ENCODE data around the gene AIFM1.

The AIFM1 gene

DNA sequence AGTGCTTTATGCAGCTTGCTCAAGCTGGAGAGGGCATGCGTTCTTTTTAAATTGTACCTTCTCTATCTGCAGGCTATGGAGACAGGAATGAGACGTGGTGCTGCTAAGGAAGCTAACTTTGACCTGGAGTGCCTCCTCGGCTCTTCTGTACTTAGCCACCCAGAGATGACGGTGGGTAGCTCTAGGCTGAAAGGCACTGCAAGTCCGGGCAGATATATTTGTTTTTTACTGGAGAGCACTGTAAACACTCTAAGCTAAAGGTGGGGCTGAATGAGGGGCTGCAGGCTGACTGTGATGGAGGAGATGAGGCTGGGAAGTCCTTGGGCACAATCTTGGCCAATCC lies 67.5 kb downstream of the AIFM1 start:
- TF ChIP-seq TAF1 (IDR thresholded peaks at IDR 0.05; ENCODE audit: low read depth) (no peak), YY1 (IDR thresholded peaks at IDR 0.05; ENCODE audit: low read depth) (no peak), TEAD4 (IDR thresholded peaks at IDR 0.05) (no peak), FOXM1 (IDR thresholded peaks at IDR 0.05; ENCODE audit: borderline replicate concordance, low read depth) (no peak), CEBPB (IDR thresholded peaks at IDR 0.05) (no peak), ZBTB7A (IDR thresholded peaks at IDR 0.05; ENCODE audit: low read depth) (no peak), CREB1 (IDR thresholded peaks at IDR 0.05; ENCODE audit: low read depth) (no peak), RAD21 (IDR thresholded peaks at IDR 0.05; ENCODE audit: low read depth) (no peak), NFIC (IDR thresholded peaks at IDR 0.05) (no peak), EGR1 (IDR thresholded peaks at IDR 0.05) (no peak)
- TF ChIP-seq, protein P1, sequence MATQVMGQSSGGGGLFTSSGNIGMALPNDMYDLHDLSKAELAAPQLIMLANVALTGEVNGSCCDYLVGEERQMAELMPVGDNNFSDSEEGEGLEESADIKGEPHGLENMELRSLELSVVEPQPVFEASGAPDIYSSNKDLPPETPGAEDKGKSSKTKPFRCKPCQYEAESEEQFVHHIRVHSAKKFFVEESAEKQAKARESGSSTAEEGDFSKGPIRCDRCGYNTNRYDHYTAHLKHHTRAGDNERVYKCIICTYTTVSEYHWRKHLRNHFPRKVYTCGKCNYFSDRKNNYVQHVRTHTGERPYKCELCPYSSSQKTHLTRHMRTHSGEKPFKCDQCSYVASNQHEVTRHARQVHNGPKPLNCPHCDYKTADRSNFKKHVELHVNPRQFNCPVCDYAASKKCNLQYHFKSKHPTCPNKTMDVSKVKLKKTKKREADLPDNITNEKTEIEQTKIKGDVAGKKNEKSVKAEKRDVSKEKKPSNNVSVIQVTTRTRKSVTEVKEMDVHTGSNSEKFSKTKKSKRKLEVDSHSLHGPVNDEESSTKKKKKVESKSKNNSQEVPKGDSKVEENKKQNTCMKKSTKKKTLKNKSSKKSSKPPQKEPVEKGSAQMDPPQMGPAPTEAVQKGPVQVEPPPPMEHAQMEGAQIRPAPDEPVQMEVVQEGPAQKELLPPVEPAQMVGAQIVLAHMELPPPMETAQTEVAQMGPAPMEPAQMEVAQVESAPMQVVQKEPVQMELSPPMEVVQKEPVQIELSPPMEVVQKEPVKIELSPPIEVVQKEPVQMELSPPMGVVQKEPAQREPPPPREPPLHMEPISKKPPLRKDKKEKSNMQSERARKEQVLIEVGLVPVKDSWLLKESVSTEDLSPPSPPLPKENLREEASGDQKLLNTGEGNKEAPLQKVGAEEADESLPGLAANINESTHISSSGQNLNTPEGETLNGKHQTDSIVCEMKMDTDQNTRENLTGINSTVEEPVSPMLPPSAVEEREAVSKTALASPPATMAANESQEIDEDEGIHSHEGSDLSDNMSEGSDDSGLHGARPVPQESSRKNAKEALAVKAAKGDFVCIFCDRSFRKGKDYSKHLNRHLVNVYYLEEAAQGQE (IDR thresholded peaks at IDR 0.05; ENCODE audit: low read depth) = no peak
- TF ChIP-seq, protein P2, sequence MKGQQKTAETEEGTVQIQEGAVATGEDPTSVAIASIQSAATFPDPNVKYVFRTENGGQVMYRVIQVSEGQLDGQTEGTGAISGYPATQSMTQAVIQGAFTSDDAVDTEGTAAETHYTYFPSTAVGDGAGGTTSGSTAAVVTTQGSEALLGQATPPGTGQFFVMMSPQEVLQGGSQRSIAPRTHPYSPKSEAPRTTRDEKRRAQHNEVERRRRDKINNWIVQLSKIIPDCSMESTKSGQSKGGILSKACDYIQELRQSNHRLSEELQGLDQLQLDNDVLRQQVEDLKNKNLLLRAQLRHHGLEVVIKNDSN (IDR thresholded peaks at IDR 0.05) = no peak
- TF ChIP-seq, protein P3, sequence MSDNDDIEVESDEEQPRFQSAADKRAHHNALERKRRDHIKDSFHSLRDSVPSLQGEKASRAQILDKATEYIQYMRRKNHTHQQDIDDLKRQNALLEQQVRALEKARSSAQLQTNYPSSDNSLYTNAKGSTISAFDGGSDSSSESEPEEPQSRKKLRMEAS (IDR thresholded peaks at IDR 0.05) = no peak

DNA sequence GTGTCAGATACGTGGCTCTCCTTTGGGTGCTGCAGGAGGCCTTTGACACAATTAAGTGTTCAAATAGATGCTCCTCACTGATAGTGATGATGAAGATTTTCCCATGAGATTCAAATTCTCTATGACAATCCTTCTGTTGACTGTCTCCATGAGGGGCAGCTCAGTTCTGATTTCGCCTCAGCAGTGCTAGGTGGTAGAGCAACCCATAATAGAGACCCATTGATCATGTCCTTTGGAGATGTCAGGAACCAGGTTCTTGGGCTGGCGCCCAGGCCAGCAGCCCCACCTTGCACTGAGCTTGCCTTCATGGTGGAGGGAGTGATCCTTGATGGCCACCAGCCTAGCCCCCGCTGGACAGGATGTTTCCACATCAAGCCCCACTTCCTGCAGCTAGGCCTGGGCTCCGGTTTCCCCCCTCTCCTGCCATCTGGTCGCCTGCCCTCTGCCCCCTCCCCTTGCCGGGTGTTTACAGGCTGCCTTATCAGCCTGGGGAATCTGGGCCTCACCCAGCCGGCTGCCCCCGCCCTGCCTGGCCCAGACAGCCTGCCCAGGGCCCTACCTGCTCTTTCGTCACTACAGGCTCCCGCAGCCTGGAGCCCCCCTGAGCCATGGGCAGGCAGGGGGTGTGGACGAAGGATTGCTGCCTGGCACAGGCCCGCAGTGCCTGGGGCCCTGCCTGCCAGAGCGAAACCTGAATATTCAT lies 68.0 kb downstream of the AIFM1 start:
- TF ChIP-seq TAF1 (IDR thresholded peaks at IDR 0.05; ENCODE audit: low read depth) (no peak), TEAD4 (IDR thresholded peaks at IDR 0.05) (no peak), TCF12 (IDR thresholded peaks at IDR 0.05; ENCODE audit: low read depth) (no peak), CEBPB (IDR thresholded peaks at IDR 0.05) (no peak)
- TF ChIP-seq, protein P2 (IDR thresholded peaks at IDR 0.05) = no peak

DNA sequence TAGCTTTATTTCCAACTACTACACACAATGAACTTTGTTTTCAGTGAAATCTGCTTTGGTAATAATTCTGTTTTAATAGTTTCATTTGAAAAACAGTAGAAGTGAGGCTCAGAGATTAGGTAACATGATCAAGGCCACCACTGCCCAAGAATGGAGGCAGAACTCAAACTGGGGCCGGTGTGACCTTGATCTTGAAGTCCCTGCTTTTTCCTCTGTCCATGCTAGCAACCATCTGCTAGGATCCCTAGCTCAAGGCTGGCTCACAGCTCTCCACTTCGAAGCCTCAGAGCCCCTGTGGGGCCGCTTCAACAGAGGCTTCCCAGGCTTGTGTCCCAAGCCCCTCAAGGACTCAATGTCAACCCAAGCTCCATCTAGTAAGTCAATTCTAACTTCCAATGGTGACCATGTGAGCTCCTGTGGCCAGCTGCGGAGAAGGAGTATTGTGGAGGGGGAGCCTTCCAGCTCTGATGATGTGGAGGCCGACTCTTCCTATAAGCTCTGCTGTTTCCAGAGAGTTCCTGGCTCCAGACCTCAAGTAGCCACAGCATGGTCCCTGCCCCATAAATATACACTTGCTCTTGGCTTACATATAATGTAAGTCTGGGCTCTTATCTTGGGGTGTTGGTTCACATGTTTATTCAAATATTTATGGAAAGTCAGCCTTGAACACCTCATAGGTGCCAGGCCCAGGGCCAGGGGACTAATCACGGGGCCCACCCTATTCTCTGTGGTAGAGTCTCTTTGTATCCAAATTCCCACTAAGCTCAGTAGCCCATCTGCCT lies 70.2 kb downstream of the AIFM1 start:
- TF ChIP-seq CEBPB (IDR thresholded peaks at IDR 0.05) (no peak), TCF12 (IDR thresholded peaks at IDR 0.05; ENCODE audit: low read depth) (no peak), YY1 (IDR thresholded peaks at IDR 0.05; ENCODE audit: low read depth) (no peak), TEAD4 (IDR thresholded peaks at IDR 0.05) (no peak), CREB1 (IDR thresholded peaks at IDR 0.05; ENCODE audit: low read depth) (no peak), TAF1 (IDR thresholded peaks at IDR 0.05; ENCODE audit: low read depth) (no peak), ZBTB7A (IDR thresholded peaks at IDR 0.05; ENCODE audit: low read depth) (no peak)

DNA sequence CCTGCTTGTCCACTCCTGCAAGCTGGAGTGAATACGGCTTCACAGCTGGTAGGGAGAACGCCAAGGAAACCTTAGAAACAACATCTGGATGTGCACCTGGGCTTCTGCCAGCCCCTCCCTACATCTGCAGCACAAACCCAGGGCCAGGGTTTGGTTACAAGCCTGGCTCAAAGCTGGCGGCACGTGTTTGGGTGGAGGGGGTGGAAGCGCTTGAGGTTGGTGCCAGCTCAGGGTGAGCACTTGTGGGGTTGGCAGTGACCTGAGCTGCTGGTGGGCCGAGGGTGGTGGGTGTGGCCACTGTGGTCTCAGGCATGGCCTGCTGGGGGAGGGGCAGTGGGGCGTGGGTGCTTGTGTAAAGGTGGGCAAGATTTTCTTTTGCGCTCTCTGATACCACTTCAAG lies 70.9 kb downstream of the AIFM1 start:
- TF ChIP-seq TEAD4 (IDR thresholded peaks at IDR 0.05) = no peak
- TF ChIP-seq, protein P3 (IDR thresholded peaks at IDR 0.05) = no peak

DNA sequence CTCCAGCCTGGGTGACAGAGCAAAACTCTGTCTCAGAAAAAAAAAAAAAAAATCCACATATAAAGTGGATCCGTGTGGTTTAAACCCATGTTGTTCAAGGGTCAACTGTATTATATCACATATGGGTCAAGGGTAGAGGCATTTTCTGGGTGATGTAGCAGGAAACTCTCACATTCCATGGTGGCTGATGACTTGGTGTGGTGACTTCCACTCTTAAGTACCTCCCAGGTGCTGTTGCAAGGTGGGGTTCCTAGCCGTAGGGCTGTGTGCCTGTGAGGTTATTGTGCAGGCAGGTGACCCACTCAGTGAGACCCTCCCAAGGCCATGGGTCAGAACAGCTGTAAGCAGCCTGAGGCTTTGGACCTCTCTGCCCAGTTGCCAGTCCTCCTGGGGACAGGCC lies 72.4 kb downstream of the AIFM1 start:
- no peak for TF ChIP-seq TAF1 (IDR thresholded peaks at IDR 0.05; ENCODE audit: low read depth)
- TF ChIP-seq TCF12 (IDR thresholded peaks at IDR 0.05; ENCODE audit: low read depth) = no peak
- TF ChIP-seq, protein P3 (IDR thresholded peaks at IDR 0.05) = no peak
- TF ChIP-seq CEBPB (IDR thresholded peaks at IDR 0.05) = no peak
- TF ChIP-seq, protein P2 (IDR thresholded peaks at IDR 0.05) = no peak
- TF ChIP-seq EGR1 (IDR thresholded peaks at IDR 0.05) = no peak
- no peak for TF ChIP-seq EP300 (IDR thresholded peaks at IDR 0.05; ENCODE audit: borderline replicate concordance)
- no peak for TF ChIP-seq TEAD4 (IDR thresholded peaks at IDR 0.05)

DNA sequence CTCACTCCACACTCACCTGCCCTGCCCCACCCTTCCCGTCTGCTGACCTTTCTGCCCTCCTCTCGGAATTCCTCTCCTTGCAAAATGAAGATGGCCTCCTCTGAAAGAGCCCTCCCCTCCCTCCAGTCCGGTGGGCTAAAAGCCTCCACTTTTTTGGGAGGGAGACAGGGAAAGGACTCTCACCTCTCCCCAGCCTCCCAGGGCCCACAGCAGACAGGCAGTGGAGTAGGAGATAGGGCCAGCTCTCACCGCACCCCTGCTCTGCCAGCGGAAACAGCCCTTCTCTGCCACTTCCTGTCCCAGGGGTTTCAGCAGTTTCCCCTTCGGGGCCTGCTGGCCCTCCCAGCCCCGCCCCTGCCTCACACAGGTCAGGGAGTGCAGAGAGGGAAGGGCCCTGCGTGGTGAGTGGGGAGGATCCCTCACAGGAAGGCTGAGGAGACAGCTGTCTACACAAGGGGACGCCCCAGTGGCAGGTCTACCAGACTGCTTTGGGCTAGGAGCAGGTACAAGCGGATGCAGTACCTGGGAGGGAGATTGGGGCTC lies 73.6 kb downstream of the AIFM1 start:
- TF ChIP-seq, protein P1 (IDR thresholded peaks at IDR 0.05; ENCODE audit: low read depth) = no peak
- no peak for TF ChIP-seq RAD21 (IDR thresholded peaks at IDR 0.05; ENCODE audit: low read depth)
- no peak for TF ChIP-seq EP300 (IDR thresholded peaks at IDR 0.05; ENCODE audit: borderline replicate concordance)
- TF ChIP-seq CEBPB (IDR thresholded peaks at IDR 0.05) = no peak
- TF ChIP-seq TAF1 (IDR thresholded peaks at IDR 0.05; ENCODE audit: low read depth) = no peak
- TF ChIP-seq TEAD4 (IDR thresholded peaks at IDR 0.05) = no peak
- TF ChIP-seq, protein P2 (IDR thresholded peaks at IDR 0.05) = no peak
- no peak for TF ChIP-seq TCF12 (IDR thresholded peaks at IDR 0.05; ENCODE audit: low read depth)
- no peak for TF ChIP-seq FOXM1 (IDR thresholded peaks at IDR 0.05; ENCODE audit: borderline replicate concordance, low read depth)
- no peak for TF ChIP-seq EGR1 (IDR thresholded peaks at IDR 0.05)
- TF ChIP-seq, protein P3 (IDR thresholded peaks at IDR 0.05) = no peak
- no peak for TF ChIP-seq YY1 (IDR thresholded peaks at IDR 0.05; ENCODE audit: low read depth)
- no peak for TF ChIP-seq NFIC (IDR thresholded peaks at IDR 0.05)
- no peak for TF ChIP-seq CREB1 (IDR thresholded peaks at IDR 0.05; ENCODE audit: low read depth)
- no peak for TF ChIP-seq ZBTB7A (IDR thresholded peaks at IDR 0.05; ENCODE audit: low read depth)

Data from Ishikawa (cell line).